ENCODE data around the gene SHOC1. TPM values are rescaled to one million over a fixed set of nuclear protein-coding genes. Genes with fewer than 3 reads are reported as not detected.

SHOC1 gene
- total and polyA plus RNA-seq, 2 experiments from 2014 or later: 0.12 TPM; not detected in 1

- Histone ChIP-seq H3K4me1 (ENCODE audit: low read depth) (no peaks in the 10 kb centered on the region), H3K27me3 (no peaks in the 10 kb centered on the region), H3K4me3 (no peak overlapping the region), H3K27ac (no peak overlapping the region), H3K9me3 (ENCODE audit: low read depth) (no peaks in the 10 kb centered on the region), H3K36me3 (no peaks in the 10 kb centered on the region)
- TF ChIP-seq CTCF (IDR thresholded peaks at IDR 0.05; ENCODE audit: low read depth, low read length): no peak
- no peak for DNase-seq (ENCODE audit: low read depth in 1 of 2, low spot score in 1 of 2)
Measured at GRCh38 chr9:111831371-111832108, 36.8 kb upstream of the SHOC1 start.

GRCh38 chr9:111828193-111828592 lies 33.5 kb upstream of the SHOC1 start:
- peak; percentile 12 for TF ChIP-seq CTCF (IDR thresholded peaks at IDR 0.05; ENCODE audit: low read depth, low read length)
- Histone ChIP-seq H3K36me3 (no peaks in the 10 kb centered on the region), H3K9me3 (ENCODE audit: low read depth) (no peaks in the 10 kb centered on the region), H3K27me3 (no peaks in the 10 kb centered on the region), H3K27ac (no peak overlapping the region), H3K4me3 (no peak overlapping the region), H3K4me1 (ENCODE audit: low read depth) (no peaks in the 10 kb centered on the region)
- DNase-seq (ENCODE audit: low read depth in 1 of 2, low spot score in 1 of 2): peak in 1 of 2 donors; percentile 47

GRCh38 chr9:111825468-111826145 lies 30.9 kb upstream of the SHOC1 start:
- H3K4me1 ChIP-seq (ENCODE audit: low read depth): no peaks in the 10 kb centered on the region
- H3K36me3 ChIP-seq: no peaks in the 10 kb centered on the region
- H3K4me3 ChIP-seq: no peak overlapping the region
- H3K27ac ChIP-seq: no peak overlapping the region
- TF ChIP-seq CTCF (IDR thresholded peaks at IDR 0.05; ENCODE audit: low read depth, low read length): no peak
- DNase-seq (ENCODE audit: low read depth in 1 of 2, low spot score in 1 of 2): peak in 1 of 2 donors; percentile 51
- no peaks in the 10 kb centered on the region for H3K9me3 ChIP-seq (ENCODE audit: low read depth)
- no peaks in the 10 kb centered on the region for H3K27me3 ChIP-seq

GRCh38 chr9:111821006-111821528 lies 26.3 kb upstream of the SHOC1 start:
- DNase-seq (ENCODE audit: low read depth in 1 of 2, low spot score in 1 of 2): no peak
- no peaks in the 10 kb centered on the region for H3K27me3 ChIP-seq
- TF ChIP-seq CTCF (IDR thresholded peaks at IDR 0.05; ENCODE audit: low read depth, low read length): no peak

GRCh38 chr9:111819360-111819759 lies 24.6 kb upstream of the SHOC1 start:
- H3K4me1 ChIP-seq (ENCODE audit: low read depth): no peaks in the 10 kb centered on the region
- no peak for DNase-seq (ENCODE audit: low read depth in 1 of 2, low spot score in 1 of 2)
- no peak for TF ChIP-seq CTCF (IDR thresholded peaks at IDR 0.05; ENCODE audit: low read depth, low read length)
- no peaks in the 10 kb centered on the region for H3K27me3 ChIP-seq
- H3K4me3 ChIP-seq: no peak overlapping the region
- no peaks in the 10 kb centered on the region for H3K36me3 ChIP-seq
- no peaks in the 10 kb centered on the region for H3K9me3 ChIP-seq (ENCODE audit: low read depth)
- H3K27ac ChIP-seq: no peak overlapping the region

More at GRCh38 chr9:111821006-111821528, 26.3 kb upstream of the SHOC1 start:
- no peaks in the 10 kb centered on the region for H3K36me3 ChIP-seq
- no peak overlapping the region for H3K4me3 ChIP-seq
- H3K9me3 ChIP-seq (ENCODE audit: low read depth): no peaks in the 10 kb centered on the region
- no peak overlapping the region for H3K27ac ChIP-seq
- no peaks in the 10 kb centered on the region for H3K4me1 ChIP-seq (ENCODE audit: low read depth)

All from cardiac muscle cell (in vitro differentiated cells and primary cell).